ENCODE measurements around the gene DDO.

The DDO gene

DNA sequence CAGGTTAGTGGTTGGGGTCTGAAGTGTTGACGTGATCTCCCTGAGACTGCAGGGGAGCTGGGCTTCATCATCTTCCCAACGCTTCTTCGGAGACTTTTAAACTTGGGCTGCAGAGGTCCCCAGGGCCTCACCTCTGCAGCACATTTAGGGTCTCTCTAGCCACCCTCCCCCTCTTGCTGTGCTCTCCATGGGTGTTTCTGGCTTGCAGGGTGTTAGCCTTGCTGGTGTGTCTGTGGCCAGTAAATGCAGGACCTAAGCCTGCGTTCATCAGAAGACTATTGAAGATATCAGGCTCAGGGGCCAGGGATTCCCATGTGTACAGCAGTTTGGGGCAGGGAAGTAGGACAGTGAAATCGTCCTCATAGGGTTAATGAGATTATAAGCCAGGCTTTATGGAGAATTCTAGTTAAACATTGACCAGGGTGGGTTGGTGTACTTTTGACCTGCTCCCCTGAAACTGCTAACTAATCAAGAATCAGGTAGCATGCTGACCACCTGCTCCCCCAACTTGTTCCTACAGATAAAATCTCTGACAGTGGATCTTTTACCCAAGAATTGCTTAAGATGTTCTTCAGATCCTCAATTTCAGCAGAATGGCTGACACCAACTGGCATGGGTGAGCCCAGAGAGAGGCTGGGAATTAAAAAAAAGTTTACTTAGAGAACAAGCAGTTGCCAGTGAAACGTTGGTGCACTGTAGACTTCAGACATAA lies 3.8 kb upstream of the DDO start:
- no peak for DNase-seq

DNA sequence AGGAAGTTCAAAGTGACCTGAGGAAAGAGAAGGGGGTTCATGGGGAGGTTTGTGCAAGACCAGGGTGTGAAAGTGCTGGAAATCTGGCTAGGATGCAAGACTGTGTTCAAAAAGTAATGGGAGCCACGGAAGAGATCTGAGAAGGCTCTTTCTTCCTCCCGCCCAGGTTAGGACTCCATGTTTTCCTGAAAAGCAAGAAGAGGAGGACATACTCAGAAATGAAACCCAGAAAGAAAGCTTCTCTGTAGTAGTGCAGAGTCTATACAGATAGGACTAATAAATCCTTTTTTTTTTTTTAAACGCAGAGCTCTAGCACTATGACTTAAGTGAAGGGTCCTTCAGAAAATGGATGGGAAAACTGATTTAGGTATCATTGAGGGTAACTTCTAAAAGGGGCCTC lies 3.2 kb upstream of the DDO start:
- DNase-seq, result no peak

DNA sequence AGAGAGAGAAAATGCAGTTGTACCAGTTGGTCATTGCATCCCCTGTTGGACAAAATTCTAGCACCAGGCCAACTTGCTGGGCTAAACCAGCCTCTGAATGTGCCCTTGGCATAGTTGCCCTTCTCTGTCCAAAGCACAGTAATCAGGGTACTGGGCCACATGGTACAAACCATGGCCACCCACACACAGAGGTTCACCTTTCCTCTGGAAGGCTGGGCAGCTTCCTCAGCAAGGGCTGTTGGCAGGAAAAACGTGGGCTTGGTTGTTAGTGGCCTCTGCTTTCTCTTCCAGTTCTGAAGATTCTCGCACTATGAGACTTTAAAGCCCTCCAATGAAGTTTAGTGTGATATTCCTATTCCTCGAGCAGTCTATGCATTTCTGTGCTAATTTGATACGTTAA lies 706 bp downstream of the DDO start:
- no peak for DNase-seq

DNA sequence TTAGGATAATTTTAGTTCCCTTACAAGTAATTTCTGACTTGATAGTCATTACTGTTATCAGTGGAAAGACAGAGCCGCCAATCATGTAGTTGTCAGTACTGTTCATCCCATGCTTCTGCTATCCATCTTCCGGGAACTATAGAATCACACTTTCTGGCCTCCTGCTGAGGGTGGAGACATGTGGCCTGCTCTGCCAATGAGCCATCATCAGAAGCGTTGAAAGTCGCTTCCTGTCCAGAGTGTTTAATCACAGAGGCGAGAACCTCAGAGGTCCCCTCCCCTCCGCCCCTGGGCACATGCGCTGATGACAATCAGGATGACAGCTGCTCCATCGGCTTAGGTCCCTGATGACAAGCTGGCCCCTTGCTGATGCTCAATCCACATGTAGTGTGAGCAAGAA lies 3.0 kb downstream of the DDO start:
- DNase-seq, result no peak

DNA sequence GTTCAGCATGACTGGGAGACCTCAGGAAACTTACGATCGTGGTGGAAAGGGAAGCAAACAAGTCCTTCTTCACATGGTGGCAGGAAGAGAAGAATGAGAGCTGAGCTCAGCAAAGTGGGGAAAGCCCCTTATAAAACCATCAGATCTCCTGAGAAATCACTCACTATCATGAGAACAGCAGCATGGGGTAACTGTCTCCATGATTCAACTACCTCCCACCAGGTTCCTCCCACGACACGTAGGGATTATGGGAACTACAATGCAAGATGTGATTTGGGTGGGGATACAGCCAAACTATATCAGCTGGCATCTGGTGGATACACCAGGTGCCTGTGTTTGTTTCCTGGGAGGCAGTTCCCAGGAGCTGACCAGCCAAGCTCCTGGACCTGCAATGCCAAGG lies 4.9 kb downstream of the DDO start:
- no peak for DNase-seq

DNA sequence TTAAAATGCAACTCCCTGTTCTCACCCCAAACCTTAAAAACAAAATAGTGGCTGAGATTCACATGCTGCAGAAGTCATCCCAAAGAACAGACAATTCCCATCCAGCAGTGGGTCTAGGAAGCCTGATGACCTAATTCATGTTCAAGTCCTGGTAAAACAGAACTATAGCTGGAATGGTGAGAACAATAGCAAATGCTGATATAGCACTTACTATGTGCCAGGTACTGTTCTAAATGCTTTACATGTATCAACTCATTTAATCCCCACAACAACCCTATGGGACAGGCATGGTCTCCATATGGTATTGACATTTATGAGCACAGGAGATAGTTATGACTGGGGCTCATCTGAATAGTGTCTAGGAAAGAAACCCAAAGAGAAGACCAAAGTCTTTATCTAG lies 5.6 kb downstream of the DDO start:
- DNase-seq, result no peak

DNA sequence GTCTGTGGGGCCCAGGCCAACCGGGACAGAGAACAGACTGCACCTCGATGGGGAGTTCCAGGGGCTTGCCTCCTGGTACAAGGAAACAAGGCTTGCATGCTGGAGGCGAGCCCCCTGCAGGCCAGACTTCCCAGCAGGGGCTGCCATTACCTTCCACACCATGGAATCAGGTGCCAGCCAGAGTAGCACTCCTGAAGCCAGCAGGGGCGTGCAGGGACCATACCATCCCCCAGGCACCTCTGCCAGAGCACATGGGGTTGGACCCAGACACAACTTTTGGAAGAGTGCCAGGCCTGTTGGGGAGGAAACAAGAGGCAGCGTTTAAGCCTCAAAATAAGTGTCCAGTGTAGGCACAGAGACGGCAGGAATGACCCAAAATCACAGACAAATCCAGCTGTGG lies 6.5 kb downstream of the DDO start:
- DNase-seq, result peak; percentile 68

DNA sequence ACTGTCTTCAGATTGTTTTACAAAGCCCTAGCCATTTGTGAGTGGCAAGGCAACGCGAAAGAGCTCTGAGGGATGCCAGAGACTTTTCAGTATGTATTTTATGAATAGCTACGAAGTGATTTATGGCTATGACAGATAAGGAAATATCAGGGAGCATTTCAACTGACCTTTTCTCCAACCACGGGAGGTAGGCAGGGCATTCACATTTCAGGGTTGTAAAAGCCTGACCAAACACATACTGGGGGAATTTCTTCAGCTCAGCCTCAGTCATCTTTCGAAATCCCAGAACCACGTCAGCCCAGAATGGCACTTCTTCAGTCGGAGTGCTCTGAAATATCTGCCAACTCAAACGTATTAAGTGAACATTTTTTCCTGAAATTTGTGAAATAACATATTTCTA lies 10.8 kb downstream of the DDO start:
- DNase-seq, result no peak

DNA sequence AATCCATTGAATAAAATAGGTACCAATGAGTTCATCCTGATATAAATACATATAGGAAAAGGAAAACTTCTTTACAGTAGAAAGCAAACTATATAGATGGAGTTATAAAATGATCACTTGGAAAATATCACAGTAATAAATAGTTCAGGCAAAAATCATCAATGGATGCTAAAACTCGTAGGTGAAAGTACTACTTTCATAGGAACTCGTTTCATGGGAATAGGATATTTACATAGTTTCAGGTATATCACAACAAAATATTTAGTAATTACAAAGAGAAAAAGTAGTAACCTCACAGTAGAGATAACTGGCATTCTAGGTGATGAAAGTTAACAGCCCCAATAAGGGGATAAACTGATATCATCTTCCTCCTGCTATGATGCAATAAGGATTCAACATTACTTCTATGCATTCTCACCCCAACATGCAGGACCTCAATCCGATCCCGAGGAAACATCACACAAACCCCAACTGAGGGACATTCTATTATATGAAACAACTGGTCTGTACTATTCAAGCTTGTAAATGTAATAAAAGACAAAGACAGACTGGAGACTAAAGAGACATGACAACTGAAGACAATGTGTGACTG lies 13.7 kb downstream of the DDO start:
- no peak for DNase-seq

DNA sequence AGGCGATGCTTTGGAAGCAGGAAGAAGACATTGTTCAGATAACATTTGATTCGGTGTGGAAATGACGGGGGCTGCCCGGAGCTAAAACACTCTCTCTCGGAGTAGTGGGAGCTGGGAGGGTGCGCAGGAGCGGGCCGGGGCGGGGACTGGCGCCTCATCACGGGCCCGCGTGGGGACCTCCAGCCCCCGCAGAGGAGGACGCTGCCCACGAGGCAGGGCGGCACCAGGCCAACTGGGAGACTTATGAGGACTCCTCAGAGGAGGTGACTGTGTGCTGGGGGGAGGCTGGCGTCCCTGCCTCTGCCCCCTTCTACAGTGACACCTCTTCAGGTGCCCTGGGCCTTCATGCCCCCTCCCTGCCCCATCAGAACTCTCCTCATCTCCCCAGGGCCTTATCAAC lies 15.2 kb downstream of the DDO start:
- no peak for DNase-seq

DNA sequence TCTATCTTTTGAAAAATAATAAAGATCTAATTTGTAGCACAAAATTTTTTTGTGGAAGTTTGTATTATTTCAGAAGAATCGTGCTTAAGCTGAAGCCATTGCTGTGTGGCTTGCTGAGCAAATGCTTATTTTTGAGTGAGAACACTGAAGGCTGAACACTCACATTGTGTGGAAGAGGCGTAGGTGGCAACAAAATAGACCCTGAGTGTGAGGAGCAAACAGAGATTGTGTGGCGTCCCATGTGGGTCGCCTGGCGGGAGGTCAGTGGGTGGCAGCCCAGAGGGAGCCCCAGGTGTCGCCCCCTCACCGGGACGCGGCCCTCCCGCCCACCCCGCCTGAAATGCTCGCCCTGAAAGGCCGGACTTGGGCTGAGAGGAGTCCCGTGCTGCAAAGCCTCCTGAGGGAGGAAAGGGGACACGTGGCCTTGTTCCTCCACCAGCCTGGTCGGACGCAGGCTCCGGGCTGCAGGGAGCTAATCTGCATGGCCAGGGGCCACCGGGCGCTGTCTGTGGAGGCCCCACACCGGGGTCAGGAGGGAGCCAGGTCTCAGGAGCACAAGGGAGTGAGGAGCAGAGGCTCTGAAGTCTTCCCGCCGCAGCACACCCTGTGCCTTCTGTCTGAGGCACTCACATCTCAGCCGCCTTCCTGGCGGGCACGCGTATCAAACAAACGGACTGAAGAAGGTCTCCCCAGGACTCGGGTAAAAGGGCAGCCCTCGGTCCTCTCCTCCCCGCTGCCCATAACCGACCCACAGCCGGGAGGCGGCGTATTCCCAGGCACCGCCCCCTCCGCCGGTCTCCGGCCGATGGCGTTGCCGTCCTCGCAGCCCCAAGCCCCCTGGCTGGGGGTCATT lies 15.9 kb downstream of the DDO start:
- no peak for DNase-seq

DNA sequence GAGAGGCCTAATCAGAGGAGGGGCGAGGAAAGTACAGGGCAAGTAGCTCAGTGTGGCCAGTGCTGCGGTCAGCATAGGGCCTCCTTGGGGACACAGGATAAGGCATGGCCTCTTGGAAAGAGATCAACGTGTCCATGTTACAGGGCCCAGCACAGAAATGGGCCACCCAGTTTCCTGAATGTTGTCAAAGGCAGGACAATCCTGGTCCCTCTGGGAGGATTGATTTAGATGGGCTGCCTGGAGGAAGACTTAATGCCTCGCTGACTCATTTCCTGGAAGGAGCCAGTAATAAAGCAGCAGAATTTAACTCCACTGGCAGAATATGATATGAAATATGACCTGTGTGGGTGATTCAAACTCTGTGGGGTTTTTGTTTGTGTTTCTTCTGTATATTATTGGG lies 16.6 kb downstream of the DDO start:
- DNase-seq, result no peak

DNA sequence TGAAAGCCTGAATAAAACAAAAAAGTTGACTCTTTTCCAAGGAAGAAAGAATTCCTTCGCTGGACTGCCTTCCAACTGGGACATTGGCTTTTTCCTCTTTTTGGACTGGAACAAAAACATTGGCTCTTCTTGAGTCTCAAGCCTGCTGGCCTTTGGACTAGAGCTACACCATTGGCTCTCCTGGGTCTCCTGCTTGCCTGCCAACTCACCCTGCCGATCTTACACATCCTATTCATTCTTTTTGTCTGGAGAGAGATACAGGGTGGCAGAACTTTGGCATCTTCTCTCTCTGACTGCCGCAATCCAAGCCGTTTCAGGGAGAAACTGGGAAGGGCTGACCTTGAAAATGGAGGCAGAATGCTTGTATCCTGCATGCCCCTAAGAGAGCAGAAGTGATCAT lies 20.2 kb downstream of the DDO start:
- DNase-seq, result no peak

DNA sequence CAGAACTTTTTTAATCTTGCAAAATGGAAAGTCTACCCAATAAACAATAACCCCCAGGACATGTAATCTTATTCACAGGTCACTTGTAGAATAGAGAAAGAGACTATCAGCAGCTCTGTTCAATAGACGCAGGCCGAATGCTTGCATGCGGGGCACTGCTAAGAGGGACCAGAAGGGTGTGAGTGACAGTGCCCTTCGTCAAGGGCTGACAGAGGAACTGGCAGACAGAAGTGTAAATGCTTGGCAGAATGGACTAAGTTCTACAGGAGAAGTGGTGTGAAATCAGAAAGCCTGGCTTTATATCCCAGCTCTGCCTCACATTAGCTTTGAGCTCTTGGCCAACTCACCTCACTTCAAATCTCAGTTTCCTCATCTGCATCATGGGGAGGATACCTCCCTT lies 21.0 kb downstream of the DDO start:
- DNase-seq, result no peak

DNA sequence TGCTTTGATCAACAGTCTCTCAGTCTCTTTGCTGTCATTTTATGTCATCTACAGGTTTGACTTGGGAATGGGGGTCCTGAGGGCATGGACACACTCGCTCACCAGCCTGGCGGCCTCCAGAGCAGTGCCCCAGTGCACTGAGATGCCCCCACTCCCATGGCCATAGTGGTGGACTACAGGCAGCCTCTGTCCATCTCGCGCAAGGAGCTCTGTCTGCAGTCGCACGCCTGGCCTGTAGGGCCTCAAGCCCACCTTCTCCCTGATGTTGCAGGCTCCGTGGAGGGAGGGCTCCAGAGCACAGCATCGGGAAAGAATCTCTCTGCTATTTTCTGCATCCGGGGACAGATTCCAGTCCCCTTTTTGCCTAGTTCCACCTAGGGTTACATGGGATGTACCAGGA lies 22.6 kb downstream of the DDO start:
- no peak for DNase-seq

DNA sequence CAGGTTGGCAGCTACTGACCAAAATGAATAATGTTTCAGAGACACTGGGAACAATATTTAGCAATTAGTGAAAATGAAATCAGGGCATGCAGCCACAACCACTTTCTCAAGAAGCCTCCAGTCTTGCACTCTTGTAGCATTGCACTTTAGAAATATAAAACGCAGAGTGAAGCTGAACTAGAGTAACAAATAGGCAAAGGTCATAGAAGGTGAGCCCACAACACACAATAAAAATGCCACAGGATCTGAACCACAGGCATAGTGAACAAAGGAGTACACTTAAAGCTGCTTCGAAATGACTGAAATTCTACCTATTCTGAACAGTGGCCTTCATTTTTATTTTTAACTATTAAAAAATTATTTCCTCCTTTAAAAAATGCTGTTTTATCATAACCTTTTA lies 25.0 kb downstream of the DDO start:
- DNase-seq, result no peak

DNA sequence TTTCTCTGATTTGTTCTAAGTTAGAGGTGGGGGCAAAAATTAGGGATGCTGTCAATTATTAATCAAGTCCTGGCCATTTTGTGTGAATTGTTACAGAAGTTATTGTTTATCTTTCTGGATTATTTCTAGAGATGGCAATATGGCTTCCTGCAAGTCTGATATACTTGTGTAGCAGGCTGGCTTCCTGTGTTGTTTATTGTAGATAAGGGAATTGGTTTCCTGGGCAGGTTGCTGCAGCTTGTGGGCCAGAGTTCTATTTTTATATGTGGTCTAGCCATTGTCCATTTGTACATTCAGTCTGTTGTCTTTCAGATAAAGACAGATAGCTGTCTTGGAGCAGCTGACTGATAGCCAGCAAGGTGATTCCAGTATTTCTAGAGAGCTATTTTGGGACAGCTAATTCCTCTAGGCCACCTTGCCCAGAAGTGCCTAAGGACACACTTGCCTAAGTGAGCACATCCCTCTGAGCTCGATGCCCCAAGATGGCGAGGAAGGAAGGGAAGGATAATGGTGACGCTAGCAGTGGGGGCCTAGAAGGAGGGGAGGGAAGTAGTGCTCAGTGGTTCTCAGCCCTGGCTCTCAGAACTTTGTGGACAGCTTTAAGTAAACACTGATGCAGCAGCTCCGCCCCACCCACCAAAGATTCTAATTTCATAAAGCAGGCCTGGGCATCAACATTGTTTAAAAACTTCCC lies 25.5 kb downstream of the DDO start:
- DNase-seq, result no peak

DNA sequence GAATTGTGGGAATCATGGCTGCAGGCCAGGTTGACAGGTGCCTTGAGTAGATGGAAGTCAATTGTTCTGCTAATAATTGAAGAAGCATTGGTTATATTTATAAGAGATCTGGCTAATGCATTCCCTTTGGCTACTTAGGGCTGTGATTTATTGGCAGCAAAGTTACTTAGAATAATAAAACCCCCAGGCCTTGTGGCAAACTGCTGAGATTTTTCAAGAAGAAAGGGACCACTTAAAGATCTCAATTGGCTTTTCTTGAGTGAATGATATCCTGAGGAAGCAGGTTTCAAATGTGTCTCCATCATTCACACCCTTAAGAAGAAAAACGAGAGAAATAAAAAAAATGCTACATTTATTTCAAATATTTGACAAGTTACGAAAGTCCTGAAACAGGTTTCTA lies 27.4 kb downstream of the DDO start:
- no peak for DNase-seq

DNA sequence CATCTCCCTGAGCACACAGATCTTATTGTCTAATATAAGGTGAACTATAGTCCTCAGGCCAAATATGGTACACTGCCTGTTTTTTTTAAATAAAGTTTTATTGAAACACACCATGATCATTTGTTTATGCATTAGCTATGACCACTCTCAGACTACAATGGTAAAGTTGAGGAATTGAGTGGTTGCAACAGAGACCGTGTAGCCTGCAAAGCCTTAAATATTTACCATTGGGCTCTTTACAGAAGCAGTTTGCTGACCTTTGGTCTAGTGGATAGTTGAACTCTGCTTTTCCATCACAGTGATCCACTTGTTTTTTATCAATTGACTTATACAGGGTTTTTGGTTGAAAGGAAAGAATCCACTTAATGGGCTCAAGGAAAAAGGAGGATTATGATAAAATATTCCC lies 29.9 kb downstream of the DDO start:
- no peak for DNase-seq

DNA sequence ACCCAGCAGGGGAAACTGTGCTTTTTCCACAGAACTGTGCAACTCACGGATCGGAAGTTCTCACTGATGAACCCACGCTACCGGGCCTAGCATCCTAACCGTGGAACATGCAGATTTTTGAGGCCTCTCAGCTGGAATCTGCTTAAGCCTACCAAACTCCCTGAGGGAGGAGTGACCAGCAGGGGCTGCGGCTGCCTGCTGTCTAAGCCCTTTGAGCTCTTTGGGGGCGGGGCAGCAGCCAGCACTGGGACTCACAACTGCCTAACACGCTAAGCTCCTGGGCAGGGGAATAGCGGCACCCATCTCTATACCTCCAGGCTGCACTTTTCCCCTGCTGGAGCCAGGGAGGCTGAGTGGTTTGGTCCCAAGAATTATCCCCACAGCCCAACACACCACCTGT lies 36.8 kb downstream of the DDO start:
- no peak for DNase-seq

DNA sequence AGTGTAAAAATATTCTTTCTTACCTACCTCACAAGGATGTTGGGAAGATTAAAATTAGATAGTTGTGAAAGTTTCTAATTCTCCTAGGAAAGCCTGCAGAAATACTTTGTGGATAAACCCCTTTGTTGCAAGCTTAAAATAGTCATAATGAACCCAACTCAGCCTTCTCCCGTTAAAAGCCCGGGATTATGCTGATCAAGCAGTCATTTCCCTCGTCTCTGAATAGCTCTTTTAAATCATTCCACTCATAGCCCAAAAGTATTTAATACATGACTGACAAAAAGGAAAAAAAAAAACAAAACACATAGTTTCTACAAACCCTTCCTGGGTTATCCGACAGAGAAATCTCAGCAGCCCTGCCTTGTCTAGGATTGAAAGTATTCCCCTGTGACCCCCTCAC lies 46.3 kb downstream of the DDO start:
- DNase-seq, result no peak

DNA sequence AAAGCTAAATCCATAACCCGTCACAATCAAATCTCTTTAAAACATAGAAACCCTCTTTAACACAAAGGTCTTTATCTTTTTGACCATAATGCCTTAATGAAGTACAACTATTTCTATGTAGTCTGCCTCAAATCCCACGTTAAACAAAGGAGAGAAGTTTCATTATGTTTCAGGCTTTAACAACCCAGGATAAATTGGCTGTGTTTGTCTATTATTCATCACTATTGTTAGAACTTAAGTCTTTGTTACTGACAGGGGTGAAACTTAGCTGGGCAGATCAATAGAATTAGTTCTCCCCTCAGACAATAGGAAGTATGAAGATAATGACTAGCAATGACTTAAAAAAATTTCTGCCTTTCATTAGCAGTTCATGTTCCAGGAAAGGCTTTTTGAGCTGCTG lies 47.1 kb downstream of the DDO start:
- no peak for DNase-seq

DNA sequence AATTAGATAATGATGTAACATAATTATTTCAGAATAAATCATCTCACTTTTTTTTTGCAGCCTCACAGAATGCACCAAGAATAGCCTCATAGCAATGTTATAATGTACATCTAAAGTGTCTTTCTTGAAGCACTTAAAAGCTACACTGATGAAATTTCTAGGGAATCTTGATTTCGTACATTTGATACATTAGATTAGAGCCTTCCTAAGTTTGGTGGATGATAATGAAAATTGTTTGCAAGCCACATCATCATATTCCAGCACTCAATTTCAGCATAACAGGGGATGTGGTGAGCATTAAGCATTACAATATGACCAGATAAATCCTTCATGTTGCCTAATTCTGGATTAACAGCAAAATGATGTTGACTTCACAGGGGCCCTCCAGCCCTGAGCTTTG lies 47.5 kb downstream of the DDO start:
- DNase-seq, result no peak

DNA sequence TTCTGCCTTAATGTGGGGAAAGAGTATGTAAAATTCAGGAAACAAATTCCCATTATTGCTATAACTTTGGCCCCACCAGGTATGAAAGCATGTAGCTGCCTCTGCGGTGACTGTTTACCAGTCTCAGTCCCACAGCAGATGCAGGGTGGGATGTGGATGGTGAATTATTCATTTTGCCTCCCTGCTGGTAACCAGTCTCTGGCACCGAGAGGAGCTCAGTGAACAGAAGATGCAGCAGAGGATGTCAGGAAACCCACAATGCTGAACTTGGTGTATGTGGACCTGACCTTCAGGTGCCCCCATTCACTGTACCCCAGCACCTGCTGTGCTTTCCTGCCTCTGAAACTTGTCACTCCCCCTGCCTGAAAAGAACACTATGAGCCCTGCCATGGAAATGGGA lies 48.4 kb downstream of the DDO start:
- DNase-seq, result no peak
